Epithelial cell of proximal tubule (primary cell): ENCODE results near the gene SEC23IP. TPM values are rescaled to one million over a fixed set of nuclear protein-coding genes. Genes with fewer than 3 reads are reported as not detected.
A peak's percentile ranks its signal among the peaks of the same experiment; 100 is the strongest.

Source experiments
- DNase-seq: peaks from one replicate; pipeline ENCODE4 v3.0.0-alpha.2; 2011; ENCODE audit warnings: low read depth
- H3K4me3 ChIP-seq: 2 replicates; pipeline ENCODE4 v1.5.1; 2011; ENCODE audit warnings: low read depth, mild to moderate bottlenecking, low read length
- CTCF ChIP-seq: conservative IDR thresholded peaks from 2 replicates; pipeline ENCODE4 v1.5.1; 2012; ENCODE audit warnings: low read depth, mild to moderate bottlenecking, low read length
- total RNA-seq: library from RNA; depleted of rRNA; stranded (reverse); fragments of >200 nt; gene quantifications from 2 replicates; pipeline ENCODE4 v1.2.3, GENCODE V29; 2015

SEC23IP gene
- 19.3 and 33.0 TPM in 2 replicates for total RNA-seq

GRCh38 chr10:119892188-119893065 lies at the start of gene SEC23IP:
TSS of gene SEC23IP (plus strand) at chr10:119892730. CDS start at chr10:119892783, 53 bp downstream.
- DNase-seq = peak; percentile 61
- TF ChIP-seq CTCF = no peak
- peak within 1 kb of the TSS; percentile 100 for H3K4me3 ChIP-seq

- DNase-seq = no peak
- TF ChIP-seq CTCF = no peak
- H3K4me3 ChIP-seq = no peak overlapping the region
Observed at GRCh38 chr10:119845656-119846055, 46.9 kb upstream of the SEC23IP start.

GRCh38 chr10:119849031-119849789 lies 43.3 kb upstream of the SEC23IP start:
- DNase-seq = no peak
- TF ChIP-seq CTCF = no peak
- H3K4me3 ChIP-seq = no peak overlapping the region

- no peak overlapping the region for H3K4me3 ChIP-seq
Observed at GRCh38 chr10:119849944-119850343, 42.6 kb upstream of the SEC23IP start.

GRCh38 chr10:119852277-119852676 lies 40.3 kb upstream of the SEC23IP start:
- DNase-seq = no peak
- H3K4me3 ChIP-seq = no peak overlapping the region
- no peak for TF ChIP-seq CTCF

More at GRCh38 chr10:119849944-119850343, 42.6 kb upstream of the SEC23IP start:
- TF ChIP-seq CTCF = no peak
- DNase-seq = no peak

- no peak overlapping the region for H3K4me3 ChIP-seq
- no peak for TF ChIP-seq CTCF
- DNase-seq = no peak
Observed at GRCh38 chr10:119852822-119853221, 39.7 kb upstream of the SEC23IP start.
